A549 (cell line): ENCODE measurements around the gene ARHGAP44. TPM values are rescaled to one million over a fixed set of nuclear protein-coding genes. Genes with fewer than 3 reads are reported as not detected.

Source experiments
- ATAC-seq, 2 experiments: fragments of 200-7000 bp in 1 of 2; fragments of >200 bp in 1 of 2; cut with Nextera tagmentation in 1 of 2; cut with Tn5 transposase in 1 of 2; 3 replicates each; pipeline versions ENCODE4 v1.8.0 to v1.9.1; 2018 to 2020; ENCODE audit warnings: mild to moderate bottlenecking in 1 of 2, moderate library complexity in 1 of 2
- CTCF ChIA-PET: fragments of 300-600 bp; sonication (Branson Sonifier 250); formaldehyde crosslinking; extraction: SDS; loops from one replicate; lab custom pipeline; 2021; ENCODE audit warnings: antibody characterized with exemption, inconsistent platforms; lab: Yijun Ruan, JAX
- POLR2A ChIA-PET: fragments of 350-600 bp; formaldehyde crosslinking; extraction: SDS; loops from one replicate; lab custom pipeline; 2021; ENCODE audit warnings: antibody characterized with exemption, inconsistent platforms; lab: Yijun Ruan, JAX
- DNase-seq, 2 experiments: peaks; one replicate each; pipeline versions ENCODE4 v3.0.0 to v3.0.0-alpha.2; 2011 to 2016; ENCODE audit warnings: low read depth in 1 of 2, low spot score in 1 of 2
- FAIRE-seq: peaks from 2 replicates; lab custom pipeline; 2011; peaks lifted over from hg19 to GRCh38; lab: Jason Lieb, UNC
- H3K27ac ChIP-seq, 2 experiments: fragments of >200 bp; sonication (Bioruptor Twin); formaldehyde crosslinking; 3 replicates each; pipeline ENCODE4 v1.5.1; 2016 to 2017
- H3K4me1 ChIP-seq: fragments of >200 bp; sonication (Bioruptor Twin); formaldehyde crosslinking; 3 replicates; pipeline ENCODE4 v1.6.1; 2016
- H3K4me2 ChIP-seq: fragments of >200 bp; sonication (Bioruptor Twin); formaldehyde crosslinking; 3 replicates; pipeline ENCODE4 v1.6.1; 2016
- H3K4me3 ChIP-seq: fragments of >200 bp; sonication (Bioruptor Twin); formaldehyde crosslinking; 3 replicates; pipeline ENCODE4 v1.5.1; 2016
- H3K9me3 ChIP-seq: fragments of >200 bp; sonication (Bioruptor Twin); formaldehyde crosslinking; 3 replicates; pipeline ENCODE4 v1.6.1; 2016
- ATOH8 ChIP-seq: fragments of 250-450 bp; sonication (Bioruptor Pico); IDR thresholded peaks from 2 replicates; pipeline ENCODE4 v1.5.0; 2020; ENCODE audit warnings: low read depth, mild to moderate bottlenecking, moderate library complexity
- BHLHE40 ChIP-seq: IDR thresholded peaks from 2 replicates; pipeline ENCODE4 v1.6.1; 2012; ENCODE audit warnings: low read depth, low read length, inconsistent platforms
- CEBPB ChIP-seq, 2 experiments: fragments of >200 bp in 1 of 2; sonication (Bioruptor Twin) in 1 of 2; formaldehyde crosslinking in 1 of 2; IDR thresholded peaks; 2 replicates each; pipeline ENCODE4 v1.6.1; 2012 to 2016
- CHD2 ChIP-seq: fragments of 150-350 bp; IDR thresholded peaks from 2 replicates; pipeline ENCODE4 v1.6.1; 2014; ENCODE audit warnings: low read length; ENCODE audit not compliant: partially characterized antibody
- CHD4 ChIP-seq: fragments of 200-600 bp; sonication (generic); IDR thresholded peaks from 2 replicates; pipeline ENCODE4 v1.6.1; 2016; ENCODE audit warnings: antibody characterized with exemption, mild to moderate bottlenecking, borderline replicate concordance
- EHF ChIP-seq: fragments of 250-450 bp; sonication (Bioruptor Pico); IDR thresholded peaks from 2 replicates; pipeline ENCODE4 v1.5.0; 2020; ENCODE audit warnings: mild to moderate bottlenecking
- FOSL2 ChIP-seq, 2 experiments: fragments of 450-650 bp in 1 of 2; fragments of >200 bp in 1 of 2; sonication (Bioruptor Twin) in 1 of 2; formaldehyde crosslinking; IDR thresholded peaks; 2 replicates each; pipeline versions ENCODE4 v1.5.0 to v1.6.1; 2016 to 2020; ENCODE audit warnings: mild to moderate bottlenecking in 1 of 2, moderate library complexity in 1 of 2
- FOXS1 ChIP-seq: fragments of 250-450 bp; sonication (Bioruptor Pico); IDR thresholded peaks from 2 replicates; pipeline ENCODE4 v1.5.0; 2020; ENCODE audit warnings: mild to moderate bottlenecking, moderate library complexity
- HDAC2 ChIP-seq: fragments of 200-600 bp; sonication (generic); IDR thresholded peaks from 2 replicates; pipeline ENCODE4 v1.6.1; 2016
- HES2 ChIP-seq: fragments of >200 bp; sonication (Bioruptor Twin); formaldehyde crosslinking; IDR thresholded peaks from 2 replicates; pipeline ENCODE4 v1.6.1; 2016
- HEYL ChIP-seq: fragments of 250-450 bp; sonication (Bioruptor Pico); IDR thresholded peaks from 2 replicates; pipeline ENCODE4 v1.8.0; 2021; ENCODE audit warnings: mild to moderate bottlenecking, moderate library complexity
- HOXA7 ChIP-seq: fragments of 250-450 bp; sonication (Bioruptor Pico); IDR thresholded peaks from 2 replicates; pipeline ENCODE4 v1.5.0; 2020; ENCODE audit warnings: mild to moderate bottlenecking, moderate library complexity
- HOXB13 ChIP-seq: fragments of 250-450 bp; sonication (Bioruptor Pico); IDR thresholded peaks from 2 replicates; pipeline ENCODE4 v1.5.0; 2020; ENCODE audit warnings: low read depth, mild to moderate bottlenecking, moderate library complexity
- JUN ChIP-seq, 2 experiments: fragments of >200 bp; sonication (Bioruptor Twin); formaldehyde crosslinking; IDR thresholded peaks; 2 replicates in 1 of 2; 3 replicates in 1 of 2; pipeline ENCODE4 v1.6.1; 2016 to 2017
- MAX ChIP-seq: IDR thresholded peaks from 2 replicates; pipeline ENCODE4 v1.6.1; 2012
- NFE2L2 ChIP-seq: fragments of 150-350 bp; conservative IDR thresholded peaks from 2 replicates; pipeline ENCODE4 v1.6.1; 2014; ENCODE audit warnings: low read length
- POLR2A ChIP-seq: IDR thresholded peaks from 2 replicates; pipeline ENCODE4 v1.6.1; 2012; ENCODE audit warnings: mild to moderate bottlenecking, low read length
- RAD21 ChIP-seq, 2 experiments: fragments of >200 bp in 1 of 2; sonication (Bioruptor Twin) in 1 of 2; formaldehyde crosslinking in 1 of 2; IDR thresholded peaks in 1 of 2; conservative IDR thresholded peaks in 1 of 2; 2 replicates in 1 of 2; 3 replicates in 1 of 2; pipeline ENCODE4 v1.6.1; 2012 to 2018; ENCODE audit warnings: inconsistent platforms in 1 of 2
- RFX5 ChIP-seq: fragments of 450-650 bp; IDR thresholded peaks from 2 replicates; pipeline ENCODE4 v1.7.1; 2014; ENCODE audit warnings: antibody characterized with exemption, mild to moderate bottlenecking, moderate library complexity
- RNF2 ChIP-seq: fragments of 200-600 bp; sonication (generic); IDR thresholded peaks from 2 replicates; pipeline ENCODE4 v1.6.1; 2016; ENCODE audit warnings: low read depth, mild to moderate bottlenecking, antibody characterized with exemption, moderate library complexity, borderline replicate concordance
- SMC3 ChIP-seq: fragments of >200 bp; sonication (Bioruptor Twin); formaldehyde crosslinking; IDR thresholded peaks from 3 replicates; pipeline ENCODE4 v1.6.1; 2018; ENCODE audit warnings: inconsistent platforms
- TFCP2L1 ChIP-seq: fragments of 250-450 bp; sonication (Bioruptor Pico); IDR thresholded peaks from 2 replicates; pipeline ENCODE4 v1.5.0; 2021; ENCODE audit warnings: mild to moderate bottlenecking
- TP53 ChIP-seq: fragments of 250-450 bp; sonication (Bioruptor Pico); IDR thresholded peaks from 2 replicates; pipeline ENCODE4 v1.5.0; 2021; ENCODE audit warnings: mild to moderate bottlenecking, moderate library complexity
- USF2 ChIP-seq: fragments of 450-650 bp; IDR thresholded peaks from 2 replicates; pipeline ENCODE4 v1.6.1; 2014; ENCODE audit warnings: antibody characterized with exemption
- ZFP36 ChIP-seq: fragments of 450-650 bp; IDR thresholded peaks from 2 replicates; pipeline ENCODE4 v1.6.1; 2014; ENCODE audit warnings: borderline replicate concordance; ENCODE audit not compliant: partially characterized antibody
- ZNF302 ChIP-seq: fragments of 250-450 bp; sonication (Bioruptor Pico); IDR thresholded peaks from 2 replicates; pipeline ENCODE4 v1.9.0; 2021; ENCODE audit warnings: inconsistent platforms, mild to moderate bottlenecking, moderate library complexity
- ZSCAN20 ChIP-seq: fragments of 250-450 bp; sonication (Bioruptor Pico); IDR thresholded peaks from 2 replicates; pipeline ENCODE4 v1.8.0; 2022; ENCODE audit warnings: mild to moderate bottlenecking, moderate library complexity
- WGBS: methylation state at CpG from one replicate; pipeline ENCODE4 v1.1.6; 2017; ENCODE audit errors: missing lambda C conversion rate; 5-methylcytosine and 5-hydroxymethylcytosine counted together
- polyA plus RNA-seq, 4 experiments: library from polyadenylated mRNA; depleted of rRNA in 3 of 4; stranded (reverse); fragments of >200 nt; fragmentation: RNase III in 1 of 4; extraction: RNeasy Plus Mini Kit Qiagen cat#74134 plus additional on column Dnase treatment in 1 of 4; gene quantifications; 2 replicates in 3 of 4; 3 replicates in 1 of 4; pipeline ENCODE4 v1.2.3, GENCODE V29; 2011 to 2017
- TF ChIP-seq, protein P1 (sequence below): fragments of 150-350 bp; IDR thresholded peaks from 2 replicates; pipeline ENCODE4 v1.6.1; 2014; ENCODE audit warnings: low read depth, mild to moderate bottlenecking, low read length

Gene ARHGAP44
- polyA plus RNA-seq, 2 of the 4 experiments (the other 2 are of a cell fraction), result 4.1 to 4.2 TPM

DNA sequence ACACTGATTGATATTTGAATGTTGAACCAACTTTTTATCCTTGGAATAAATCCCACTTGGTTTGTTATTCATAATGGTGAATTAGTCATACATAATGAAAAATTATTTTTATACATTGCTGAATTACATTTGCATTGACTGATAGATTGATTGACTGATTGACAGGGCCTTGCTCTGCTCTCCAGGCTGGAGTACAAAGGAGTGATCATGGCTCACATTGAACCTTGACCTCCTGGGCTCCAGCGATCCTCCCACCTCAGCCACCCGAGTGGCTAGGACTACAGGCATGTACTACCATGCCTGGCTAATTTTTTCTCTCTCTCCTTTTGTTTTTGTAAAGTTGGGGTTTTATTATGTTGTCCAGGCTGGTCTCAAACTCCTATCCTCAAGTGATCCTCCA, 97.8 kb downstream of the ARHGAP44 start:
- ChIA-PET CTCF (no interaction called here), POLR2A (no interaction called here)
- DNase-seq (no peak), ATAC-seq (no peak), FAIRE-seq (no peak)
- Histone ChIP-seq H3K27ac (no peak overlapping the region), H3K9me3 (peaks cover 12% of the 10 kb centered on the region; the same call in 2 of the 3 replicates), H3K4me3 (no peak overlapping the region), H3K4me2 (no peak overlapping the region), H3K4me1 (peaks cover 8% of the 10 kb centered on the region; the same call in 2 of the 3 replicates)
- WGBS, result 37% methylated on average over 2 of the region's 2 CpGs
- TF ChIP-seq HOXA7 (CRISPR knock-in tag) (no peak), MAX (no peak), HEYL (CRISPR knock-in tag) (no peak), CHD4 (no peak), ZNF302 (CRISPR knock-in tag) (no peak), POLR2A (no peak), CHD2 (no peak), RFX5 (no peak), RAD21 (conservative IDR thresholded peaks at IDR 0.05 in 1 of 2, IDR thresholded peaks at IDR 0.05 in 1 of 2) (no peak), ZFP36 (no peak)

GRCh38 chr17:12896180-12896785, 107.0 kb downstream of the ARHGAP44 start:
- POLR2A ChIA-PET, result no interaction called here
- ATAC-seq (no peak), FAIRE-seq (no peak), DNase-seq (no peak)
- H3K4me1 ChIP-seq, result no peaks in the 10 kb centered on the region
- H3K27ac ChIP-seq, result no peak overlapping the region
- H3K9me3 ChIP-seq, result peaks cover 32% of the 10 kb centered on the region
- no peak overlapping the region for H3K4me2 ChIP-seq
- H3K4me3 ChIP-seq, result no peak overlapping the region
- CTCF ChIA-PET, result interaction anchor here (1.2 kb wide), 1 partner anchor 26 kb away, joined by 3 read pairs; no protein-coding TSS in a partner anchor
- WGBS, result 64% methylated on average over 11 of the region's 11 CpGs
- no peak for TF ChIP-seq FOXS1
- no peak for TF ChIP-seq ZSCAN20 (CRISPR knock-in tag)
- no peak for TF ChIP-seq NFE2L2
- no peak for TF ChIP-seq EHF
- no peak for TF ChIP-seq BHLHE40
- no peak for TF ChIP-seq RNF2
- TF ChIP-seq SMC3, result no peak
- no peak for TF ChIP-seq FOSL2 (IDR thresholded peaks at IDR 0.05)
- no peak for TF ChIP-seq FOSL2 (CRISPR knock-in tag; IDR thresholded peaks at IDR 0.05)
- TF ChIP-seq TFCP2L1 (CRISPR knock-in tag), result no peak
- no peak for TF ChIP-seq ATOH8 (CRISPR knock-in tag)
- no peak for TF ChIP-seq CEBPB (IDR thresholded peaks at IDR 0.05)
- TF ChIP-seq TP53 (CRISPR knock-in tag), result no peak
- TF ChIP-seq, protein P1, sequence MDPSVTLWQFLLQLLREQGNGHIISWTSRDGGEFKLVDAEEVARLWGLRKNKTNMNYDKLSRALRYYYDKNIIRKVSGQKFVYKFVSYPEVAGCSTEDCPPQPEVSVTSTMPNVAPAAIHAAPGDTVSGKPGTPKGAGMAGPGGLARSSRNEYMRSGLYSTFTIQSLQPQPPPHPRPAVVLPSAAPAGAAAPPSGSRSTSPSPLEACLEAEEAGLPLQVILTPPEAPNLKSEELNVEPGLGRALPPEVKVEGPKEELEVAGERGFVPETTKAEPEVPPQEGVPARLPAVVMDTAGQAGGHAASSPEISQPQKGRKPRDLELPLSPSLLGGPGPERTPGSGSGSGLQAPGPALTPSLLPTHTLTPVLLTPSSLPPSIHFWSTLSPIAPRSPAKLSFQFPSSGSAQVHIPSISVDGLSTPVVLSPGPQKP, result no peak
- TF ChIP-seq RAD21 (conservative IDR thresholded peaks at IDR 0.05 in 1 of 2, IDR thresholded peaks at IDR 0.05 in 1 of 2), result no peak
- TF ChIP-seq CHD4, result no peak
- TF ChIP-seq JUN (IDR thresholded peaks at IDR 0.05), result no peak
- TF ChIP-seq USF2, result no peak
- no peak for TF ChIP-seq HDAC2
- no peak for TF ChIP-seq HOXB13 (CRISPR knock-in tag)
- TF ChIP-seq HES2, result no peak
